Lung microvascular endothelial cell (primary cell): ENCODE measurements around the gene TMBIM1. TPM values are rescaled to one million over a fixed set of nuclear protein-coding genes. Genes with fewer than 3 reads are reported as not detected.
"Not testable (repeated sequence)": the region's sequence is repeated elsewhere in the genome, so short reads cannot be mapped to it uniquely, and the experiment has no call there.

Experiments used
- DNase-seq, 2 donors: peaks; one replicate each; pipeline versions ENCODE4 v3.0.0 to v3.0.0-alpha.2; 2010; ENCODE audit warnings: low read depth in 2 of 2
- total RNA-seq: library from RNA; depleted of rRNA; stranded (reverse); fragments of >200 nt; gene quantifications from 2 replicates; pipeline ENCODE4 v1.2.1, GENCODE V29; 2014

The TMBIM1 gene
- total RNA-seq, 1 donor from 2014 or later, result 180 TPM

DNA sequence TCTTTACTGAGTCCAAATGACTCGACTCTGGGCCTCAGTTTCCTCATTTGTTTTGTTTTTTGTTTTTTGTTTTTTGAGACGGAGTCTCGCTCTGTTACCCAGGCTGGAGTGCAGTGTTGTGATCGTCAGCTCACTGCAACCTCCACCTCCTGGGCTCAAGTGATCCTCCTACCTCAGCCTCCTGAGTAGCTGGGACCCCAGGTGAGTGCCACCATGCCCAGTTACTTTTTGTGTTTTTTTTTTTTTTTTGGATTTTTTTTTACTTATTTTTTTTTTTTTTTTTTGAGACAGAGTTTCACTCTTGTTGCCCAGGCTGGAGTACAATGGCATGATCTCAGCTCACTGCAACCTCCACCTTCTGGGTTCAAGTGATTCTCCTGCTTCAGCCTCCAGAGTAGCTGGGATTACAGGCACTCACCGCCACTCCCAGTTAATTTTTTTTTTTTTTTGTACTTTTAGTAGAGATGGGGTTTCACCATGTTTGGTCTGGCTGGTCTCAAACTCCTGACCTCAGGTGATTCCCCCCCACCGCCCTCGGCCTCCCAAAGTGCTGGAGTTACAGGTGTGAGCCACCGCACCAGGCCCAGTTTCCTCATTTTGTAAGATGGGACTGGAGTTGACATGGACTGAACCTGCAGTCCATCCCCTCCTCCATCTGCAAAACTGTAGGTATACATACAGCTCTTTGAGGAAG, 18.9 kb downstream of the TMBIM1 start:
- not testable (repeated sequence) for DNase-seq

DNA sequence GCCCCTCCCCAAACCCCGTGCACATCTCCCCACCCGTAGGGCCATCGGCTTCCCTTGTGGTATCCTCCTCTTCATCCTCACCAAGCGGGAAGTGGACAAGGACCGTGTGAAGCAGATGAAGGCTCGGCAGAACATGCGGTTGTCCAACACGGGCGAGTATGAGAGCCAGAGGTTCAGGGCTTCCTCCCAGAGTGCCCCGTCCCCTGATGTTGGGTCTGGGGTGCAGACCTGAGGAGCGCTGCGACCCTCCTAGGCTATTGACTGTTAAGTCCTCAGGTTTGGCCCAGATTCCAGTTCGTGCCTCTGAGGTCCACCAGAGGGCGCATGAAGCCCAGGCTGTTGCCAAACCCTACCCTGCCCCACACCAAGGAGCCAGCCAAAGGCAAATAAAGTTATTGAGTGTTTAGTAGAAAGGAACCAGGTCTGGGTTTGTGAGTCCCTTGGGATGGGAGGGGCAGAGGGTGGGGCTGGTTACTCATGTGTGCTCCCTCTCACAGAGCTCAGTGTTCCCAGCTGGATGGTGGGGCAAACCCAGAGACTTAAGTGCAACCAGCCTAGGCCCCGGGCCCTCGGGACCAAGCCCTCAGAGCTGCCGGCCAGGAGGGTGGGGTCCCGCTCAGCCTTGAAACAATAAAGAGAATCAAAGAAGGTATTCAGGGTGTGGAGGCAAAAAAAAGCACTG, 19.6 kb downstream of the TMBIM1 start:
- DNase-seq, result peak; percentile 88 to 90

DNA sequence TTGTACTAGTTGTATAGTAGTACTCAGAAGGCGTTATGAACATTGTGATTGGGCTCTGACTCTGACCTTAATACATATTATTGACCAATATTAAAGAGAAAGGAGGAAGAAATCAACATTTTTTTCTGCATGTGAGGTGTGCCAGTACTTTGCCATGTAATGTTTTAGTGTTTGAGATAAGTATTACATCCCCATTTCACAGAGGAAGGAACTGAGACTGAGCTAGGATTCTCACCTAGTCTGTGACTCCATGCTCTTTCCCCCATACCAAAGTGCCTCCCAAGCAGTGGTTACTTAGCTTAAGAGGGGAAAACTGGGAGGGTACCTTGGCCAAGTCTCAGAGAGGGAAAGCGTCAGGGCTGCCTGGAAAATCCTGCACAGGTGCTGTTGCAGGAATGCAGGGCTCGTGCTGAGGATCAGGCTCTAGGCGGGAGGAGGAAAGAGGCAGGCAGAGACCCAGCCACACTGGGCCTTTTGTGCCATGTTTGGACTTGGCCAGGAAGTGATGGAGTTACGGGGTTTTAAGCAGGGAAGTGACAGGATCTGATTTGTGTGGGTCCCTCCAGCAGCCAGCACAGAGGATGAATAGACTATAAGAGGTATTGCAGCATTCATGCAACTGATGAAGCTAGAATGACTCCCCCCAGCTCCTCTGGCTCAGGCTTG, 20.3 kb downstream of the TMBIM1 start:
- no peak for DNase-seq

DNA sequence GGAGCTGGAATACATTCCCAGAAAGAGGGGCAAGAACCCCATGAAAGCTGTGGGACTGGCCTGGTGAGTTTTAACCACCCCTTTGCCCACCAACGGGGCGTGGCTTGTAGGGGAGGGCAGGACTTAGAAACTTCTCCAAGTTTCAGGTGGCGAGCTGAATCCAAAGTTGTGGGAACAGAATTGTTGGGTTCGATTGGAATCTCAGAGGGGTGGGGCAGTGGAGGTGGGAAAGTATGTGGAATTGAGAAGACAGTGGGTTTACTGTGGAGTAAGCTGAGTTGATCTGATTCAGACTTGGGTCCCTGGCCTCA, 20.9 kb downstream of the TMBIM1 start:
- DNase-seq, result no peak

DNA sequence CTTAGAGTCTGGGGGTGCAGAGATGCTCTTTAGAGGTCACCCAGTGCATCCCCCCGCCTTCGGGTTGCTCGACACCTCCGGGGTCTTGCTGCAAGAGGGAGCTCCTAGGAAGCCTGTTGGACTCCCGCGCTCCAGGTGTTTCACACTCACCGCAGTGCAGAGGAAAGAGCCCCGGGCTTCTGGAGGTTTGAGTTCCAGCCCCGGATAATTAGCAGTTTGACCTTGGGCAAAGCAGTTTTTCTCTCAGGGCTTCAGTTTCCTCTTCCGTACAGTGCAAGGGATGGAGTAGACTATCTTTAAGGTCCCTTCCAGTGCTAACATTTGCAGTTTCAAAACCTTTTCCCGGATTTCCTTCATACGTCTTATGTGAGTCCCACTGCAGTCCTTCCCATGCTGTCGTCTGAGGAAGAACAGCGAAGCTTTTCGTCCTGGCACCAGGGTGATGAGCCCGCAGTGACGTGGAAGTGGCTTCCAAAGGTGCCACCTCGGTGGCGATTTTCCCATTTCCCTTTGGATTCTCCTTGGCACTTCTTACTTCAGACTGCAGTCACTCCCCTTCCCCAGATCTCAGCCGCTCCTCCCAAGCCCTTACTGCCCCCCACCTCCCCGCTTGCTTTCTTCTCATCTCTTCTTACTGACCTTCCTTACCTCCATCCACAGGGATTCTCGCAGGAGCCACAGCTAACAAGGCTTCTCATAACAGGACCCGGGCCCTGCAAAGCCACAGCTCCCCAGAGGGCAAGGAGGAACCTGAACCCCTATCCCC, 21.4 kb downstream of the TMBIM1 start:
- no peak for DNase-seq

DNA sequence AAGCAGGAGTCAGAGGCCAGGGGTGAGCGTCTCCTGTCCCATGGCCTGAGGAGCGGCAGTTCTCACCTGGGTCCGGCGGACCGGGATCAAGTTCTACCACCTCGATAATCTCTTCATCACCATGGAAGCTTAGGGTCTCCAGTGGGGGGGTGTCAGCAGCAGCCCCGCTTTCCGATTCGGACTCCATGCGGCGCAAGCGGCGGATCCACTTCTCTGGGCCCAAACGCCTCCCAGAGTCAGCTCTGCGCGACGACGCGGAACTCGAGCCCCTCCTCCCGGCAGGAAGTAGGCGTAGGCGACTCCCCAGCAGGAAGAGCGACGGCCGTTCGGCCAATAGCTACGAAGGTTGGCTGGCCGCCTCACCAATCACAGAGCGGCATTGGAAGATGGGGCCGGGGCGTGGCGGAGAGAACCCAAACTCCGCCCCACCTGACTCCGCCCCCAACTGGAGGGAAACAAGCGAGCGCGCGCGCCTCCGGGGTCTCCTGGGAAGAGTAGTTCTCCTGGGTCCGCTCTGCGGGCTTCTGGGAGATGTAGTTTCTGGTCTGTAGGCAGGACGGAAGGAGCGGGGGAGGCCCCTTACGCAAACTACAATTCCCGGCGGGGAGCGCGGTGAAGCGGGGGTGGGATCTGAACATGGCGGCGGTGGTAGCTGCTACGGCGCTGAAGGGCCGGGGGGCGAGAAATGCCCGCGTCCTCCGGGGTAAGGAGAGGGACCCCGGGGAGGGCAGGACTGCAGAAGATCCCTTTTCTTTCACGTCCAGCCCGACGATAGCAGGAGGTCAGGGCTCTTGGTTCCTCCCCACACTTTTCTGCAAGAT, 22.2 kb downstream of the TMBIM1 start, which contains the start of the genes AAMP and PNKD:
AAMP (minus strand) TSS at position 238 of the 821 bp plus-strand sequence; CDS start at position 187, 51 bp downstream.
PNKD (plus strand) TSS at position 620 of the 821 bp plus-strand sequence; CDS start at position 637, 17 bp downstream.
- peak; percentile 100 for DNase-seq

DNA sequence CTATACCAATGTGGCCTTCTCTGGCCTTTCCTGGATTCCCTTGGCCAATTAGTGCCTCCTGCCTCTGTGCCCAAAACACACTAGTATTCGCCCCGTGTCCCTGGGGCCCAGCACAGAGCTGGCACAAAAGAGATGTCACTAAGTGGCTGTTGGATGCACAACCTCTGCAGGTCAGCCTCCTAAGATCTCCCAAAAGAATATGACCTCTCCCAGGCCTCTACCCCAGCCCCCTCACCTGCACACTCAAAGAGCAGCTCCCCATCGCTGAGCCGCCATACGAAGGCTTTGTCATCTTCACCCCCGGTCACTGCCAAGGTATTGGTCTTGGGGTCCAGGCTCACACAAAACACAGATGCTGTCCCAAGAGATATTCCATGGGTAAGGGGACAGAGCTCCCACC, 25.0 kb downstream of the TMBIM1 start:
- no peak for DNase-seq

DNA sequence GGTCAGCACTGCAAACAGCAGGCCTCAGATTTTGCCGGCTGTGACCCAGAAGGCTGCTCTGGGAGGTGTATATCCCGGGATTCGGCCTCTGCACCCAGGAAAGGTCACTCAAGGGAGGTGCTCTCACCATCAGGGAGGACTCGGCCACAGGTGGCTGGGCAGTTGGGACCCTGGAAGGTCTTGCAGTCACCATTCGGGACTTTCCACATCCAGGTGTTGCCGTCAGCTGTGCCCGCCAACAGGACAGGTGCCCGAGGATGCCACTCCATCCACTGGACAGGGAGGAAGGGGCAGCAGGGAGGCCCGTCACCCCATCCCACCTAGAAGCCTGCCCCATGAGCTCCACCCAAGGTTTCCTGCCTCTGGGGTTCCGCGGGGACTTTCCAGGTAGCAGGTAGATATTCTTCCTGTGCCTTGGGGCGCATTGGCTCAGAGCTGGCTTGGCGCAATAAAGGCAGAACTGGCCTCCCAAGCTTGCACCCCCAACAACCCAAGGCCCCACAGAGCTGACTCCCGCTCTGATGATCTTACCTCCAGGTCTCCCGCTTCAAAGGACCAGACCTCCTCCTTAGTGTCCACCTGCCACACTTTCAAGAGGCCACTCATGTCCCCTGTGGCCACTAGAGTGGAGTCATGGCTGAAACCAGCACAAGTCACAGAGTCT, 25.9 kb downstream of the TMBIM1 start:
- no peak for DNase-seq

DNA sequence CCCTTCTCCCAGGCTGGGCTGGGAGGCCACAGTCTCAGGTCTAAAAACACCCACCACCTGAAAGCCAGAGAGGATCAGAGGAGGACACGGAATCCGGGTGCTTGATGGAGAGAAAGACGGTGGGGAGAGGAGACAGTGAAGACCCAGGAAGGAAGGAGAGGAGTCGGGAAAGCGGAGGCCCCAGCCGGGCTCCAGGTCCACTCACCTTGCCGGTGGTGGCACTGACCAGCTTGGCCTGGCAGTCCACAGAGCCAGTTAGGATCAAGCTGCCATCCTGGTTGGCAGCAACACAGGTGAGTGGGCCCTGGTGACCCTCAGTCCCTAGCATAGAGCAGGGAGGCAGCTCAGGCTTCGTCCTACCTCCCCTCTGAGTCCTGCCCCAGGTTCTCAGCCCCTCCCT, 26.7 kb downstream of the TMBIM1 start:
- DNase-seq, result no peak

DNA sequence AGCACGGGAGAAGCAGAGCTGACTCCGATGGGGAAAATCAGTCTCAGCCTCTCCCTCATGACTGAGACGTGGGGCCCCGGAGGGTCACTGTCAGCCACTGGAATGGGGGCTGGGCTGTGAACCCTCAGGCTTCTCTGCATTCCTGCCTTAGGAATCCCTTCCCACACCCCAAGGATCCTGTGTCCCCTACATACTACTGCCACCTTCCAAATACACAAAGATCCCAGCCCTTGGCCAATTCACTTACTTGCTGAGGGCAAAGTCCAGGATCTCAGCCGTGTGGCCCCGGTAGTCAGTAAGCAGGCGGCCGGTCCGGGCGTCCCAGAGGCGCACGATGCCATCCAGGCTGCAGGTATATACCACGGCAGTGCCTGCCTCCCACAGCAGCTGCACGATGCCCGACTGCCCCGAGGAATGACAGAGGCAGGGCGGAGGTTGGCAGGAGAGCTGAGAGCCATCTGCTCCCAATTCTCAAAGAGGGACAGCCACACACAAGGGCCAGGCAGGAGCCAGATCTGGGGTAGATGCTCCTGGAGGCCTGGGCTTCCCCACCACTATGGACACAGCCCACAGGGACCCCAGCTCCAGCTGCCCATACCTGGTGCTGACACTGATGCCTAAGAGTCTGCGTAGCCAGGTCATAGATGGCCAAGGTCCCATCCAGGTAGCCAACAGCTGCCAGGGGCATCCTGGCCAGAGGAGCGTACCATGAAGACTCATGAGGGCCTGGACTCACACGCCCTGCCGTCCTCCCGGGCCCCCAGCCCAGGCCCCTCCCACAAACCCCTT, 27.3 kb downstream of the TMBIM1 start:
- no peak for DNase-seq

DNA sequence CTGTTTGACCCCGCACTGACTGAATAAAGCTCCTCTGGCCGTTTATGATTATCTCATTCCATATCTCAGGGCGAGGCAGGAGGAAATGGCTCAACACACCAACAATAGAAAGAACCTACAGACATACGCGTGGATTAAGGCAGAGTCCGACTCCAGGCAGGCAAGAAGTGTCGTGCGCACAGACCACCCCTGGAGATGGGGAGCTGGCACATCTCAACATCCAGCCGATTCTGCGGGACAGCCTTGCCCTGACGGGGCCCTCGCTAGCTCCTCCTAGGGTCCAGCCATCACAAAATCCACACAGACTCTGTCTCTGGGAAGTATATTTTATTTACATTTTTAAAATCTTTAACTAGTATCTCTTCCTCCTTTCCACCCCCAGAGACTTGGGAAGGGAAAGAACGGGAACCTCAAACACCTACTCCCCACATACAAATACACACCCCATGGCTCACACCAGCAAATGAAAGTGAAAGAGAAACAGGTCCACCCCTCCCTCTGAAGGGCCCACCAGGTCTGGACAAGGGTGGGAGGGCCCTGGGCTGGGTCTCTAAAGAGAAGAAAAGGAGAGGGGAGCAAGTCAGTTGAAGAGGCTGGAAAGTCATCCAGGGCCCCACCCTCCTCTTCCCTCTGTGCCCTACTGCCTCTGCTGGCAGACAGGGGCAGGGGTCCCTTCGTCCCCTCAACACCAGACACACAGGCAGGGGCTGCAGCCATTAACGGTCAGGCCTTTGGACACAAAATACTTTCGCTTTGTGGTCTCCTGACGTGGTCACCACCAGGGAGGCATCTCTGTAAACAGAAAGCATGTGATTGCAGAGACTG, 28.3 kb downstream of the TMBIM1 start:
- DNase-seq, result no peak

DNA sequence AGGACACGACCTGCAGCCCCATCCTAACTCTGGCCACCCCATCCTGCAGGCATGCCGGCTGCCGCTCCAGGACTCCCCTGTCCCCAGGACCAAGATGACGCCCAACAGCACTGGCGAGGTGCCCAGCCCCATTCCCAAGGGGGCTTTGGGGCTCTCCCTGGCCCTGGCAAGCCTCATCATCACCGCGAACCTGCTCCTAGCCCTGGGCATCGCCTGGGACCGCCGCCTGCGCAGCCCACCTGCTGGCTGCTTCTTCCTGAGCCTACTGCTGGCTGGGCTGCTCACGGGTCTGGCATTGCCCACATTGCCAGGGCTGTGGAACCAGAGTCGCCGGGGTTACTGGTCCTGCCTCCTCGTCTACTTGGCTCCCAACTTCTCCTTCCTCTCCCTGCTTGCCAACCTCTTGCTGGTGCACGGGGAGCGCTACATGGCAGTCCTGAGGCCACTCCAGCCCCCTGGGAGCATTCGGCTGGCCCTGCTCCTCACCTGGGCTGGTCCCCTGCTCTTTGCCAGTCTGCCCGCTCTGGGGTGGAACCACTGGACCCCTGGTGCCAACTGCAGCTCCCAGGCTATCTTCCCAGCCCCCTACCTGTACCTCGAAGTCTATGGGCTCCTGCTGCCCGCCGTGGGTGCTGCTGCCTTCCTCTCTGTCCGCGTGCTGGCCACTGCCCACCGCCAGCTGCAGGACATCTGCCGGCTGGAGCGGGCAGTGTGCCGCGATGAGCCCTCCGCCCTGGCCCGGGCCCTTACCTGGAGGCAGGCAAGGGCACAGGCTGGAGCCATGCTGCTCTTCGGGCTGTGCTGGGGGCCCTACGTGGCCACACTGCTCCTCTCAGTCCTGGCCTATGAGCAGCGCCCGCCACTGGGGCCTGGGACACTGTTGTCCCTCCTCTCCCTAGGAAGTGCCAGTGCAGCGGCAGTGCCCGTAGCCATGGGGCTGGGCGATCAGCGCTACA, 29.4 kb downstream of the TMBIM1 start:
- DNase-seq, result no peak

DNA sequence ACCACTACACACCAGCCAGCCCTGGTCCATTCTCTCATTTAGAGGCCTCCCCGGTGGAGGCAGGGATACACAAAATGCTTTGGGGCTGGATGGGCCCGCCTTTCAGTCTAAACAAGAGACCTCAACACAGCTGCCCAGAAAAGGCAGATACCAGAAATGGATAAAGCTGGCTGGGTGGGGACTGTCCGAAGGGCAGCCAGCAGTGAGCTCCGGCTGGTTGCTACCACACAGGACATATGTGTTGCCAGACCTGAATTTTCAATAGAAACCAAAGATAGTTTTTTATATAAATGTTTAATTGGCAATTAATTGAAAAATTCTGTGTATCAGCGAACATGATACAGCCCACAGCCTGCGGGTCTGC, 30.1 kb downstream of the TMBIM1 start:
- DNase-seq, result no peak

DNA sequence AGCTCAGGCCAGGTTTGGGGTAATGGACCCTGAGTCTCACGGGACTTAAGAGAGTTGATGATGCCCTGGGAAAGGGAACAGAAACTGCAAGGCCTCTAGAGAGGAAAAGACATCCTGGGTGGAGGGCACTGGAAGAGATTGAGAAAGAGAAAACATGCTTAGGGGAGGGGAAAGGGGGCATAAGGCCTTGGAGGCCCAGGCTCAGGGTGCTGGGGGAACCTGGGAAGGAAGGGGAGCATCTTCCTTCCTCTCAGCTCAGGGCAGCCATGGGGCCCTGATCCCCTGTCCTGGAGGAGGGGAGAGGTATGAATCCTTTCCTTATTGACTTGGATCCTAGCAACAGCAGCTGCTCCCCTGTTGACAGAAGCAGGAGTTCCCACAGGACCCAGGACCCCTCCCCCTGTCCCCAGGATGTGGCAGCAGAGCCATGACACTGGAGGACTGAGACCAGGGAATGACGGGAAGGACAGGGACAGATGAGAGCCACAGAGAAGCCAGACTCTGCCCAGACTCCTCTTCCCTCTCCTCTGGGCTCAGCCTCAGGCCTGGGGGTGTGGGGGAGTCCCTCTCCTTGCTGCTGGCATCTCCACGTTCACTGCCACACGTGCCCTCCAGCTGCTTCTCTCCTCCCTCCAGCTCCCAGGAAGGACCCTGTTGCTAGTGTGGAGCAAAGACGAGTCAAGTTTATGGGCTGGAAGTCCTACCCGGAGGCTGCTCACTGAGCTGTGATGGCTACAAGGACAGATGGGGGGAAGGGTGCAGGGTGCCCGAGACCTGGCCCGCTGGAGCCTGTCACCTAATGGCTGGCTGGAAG, 30.7 kb downstream of the TMBIM1 start:
- no peak for DNase-seq

DNA sequence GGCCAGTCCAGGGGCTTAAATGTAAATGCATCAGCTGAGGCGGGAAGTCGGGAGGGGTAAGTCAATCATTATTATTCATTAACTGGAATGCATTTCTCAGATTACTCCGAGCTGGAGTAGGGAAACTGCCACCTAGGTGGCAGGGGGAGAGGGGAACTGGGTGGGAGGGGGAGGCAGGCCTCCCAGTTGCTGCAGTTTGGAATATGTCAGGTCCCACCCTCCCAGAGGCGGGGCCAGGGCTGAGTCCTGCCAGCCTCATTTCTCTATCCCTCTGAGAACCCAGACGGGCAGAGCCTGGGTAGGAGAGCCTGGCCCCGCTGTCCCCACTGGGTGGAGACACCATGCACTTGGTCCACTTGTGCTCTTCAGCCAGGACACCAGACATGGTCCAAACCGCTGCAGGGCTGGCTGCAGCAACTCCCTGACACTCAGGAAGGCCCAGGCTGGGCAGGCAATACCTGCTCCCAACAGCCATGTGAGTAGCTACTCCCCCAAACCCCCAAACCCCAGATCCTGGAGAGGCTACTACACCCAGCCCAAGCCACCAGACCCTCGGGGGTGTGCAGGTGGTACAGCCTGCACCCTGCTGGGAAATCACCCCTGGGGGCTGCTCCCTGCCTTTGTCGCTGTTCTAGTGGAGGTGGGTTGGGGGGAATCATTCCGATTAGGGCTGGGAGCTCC, 31.4 kb downstream of the TMBIM1 start, which contains the start of gene GPBAR1:
GPBAR1 (plus strand) TSS at position 274 of the 681 bp plus-strand sequence. CDS start 1,710 bp downstream, outside the sequence.
- DNase-seq, result no peak

DNA sequence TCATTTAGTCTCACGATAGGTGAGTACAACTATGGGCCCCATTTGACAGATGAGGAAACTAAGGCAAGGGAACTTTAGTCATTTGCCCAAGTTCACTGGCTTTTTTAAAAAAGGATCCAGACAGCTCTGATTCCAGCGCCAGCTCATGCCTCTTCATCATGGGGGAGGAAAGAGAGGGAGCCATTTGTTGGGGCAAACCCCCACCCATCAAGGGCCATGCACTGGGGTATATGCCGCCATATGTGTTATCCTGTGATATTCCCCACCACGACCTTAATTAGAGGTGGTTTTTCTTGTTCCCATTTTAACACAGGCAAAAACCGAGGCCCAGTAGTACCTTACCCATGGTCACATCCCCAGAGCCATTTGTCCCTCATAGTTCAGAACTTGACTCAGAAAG, 32.1 kb downstream of the TMBIM1 start:
- no peak for DNase-seq
